GM18505 (cell line): ENCODE measurements around the gene PIGZ.

Experiments used
- ATAC-seq: cut with Tn5 transposase; IDR thresholded peaks from one replicate; pipeline ENCODE4 v1.9.1; 2021; ENCODE audit not compliant: unreplicated experiment
- POLR2A ChIP-seq: IDR thresholded peaks from 4 replicates; pipeline ENCODE4 v1.6.1; 2011; ENCODE audit warnings: borderline replicate concordance; ENCODE audit not compliant: insufficient read depth, insufficient read length; ENCODE audit errors: extremely low read depth

The PIGZ gene

GRCh38 chr3:196941729-196942225 is 26.9 kb downstream of the PIGZ start:
- ATAC-seq: peak; percentile 16
- TF ChIP-seq POLR2A: no peak

DNA sequence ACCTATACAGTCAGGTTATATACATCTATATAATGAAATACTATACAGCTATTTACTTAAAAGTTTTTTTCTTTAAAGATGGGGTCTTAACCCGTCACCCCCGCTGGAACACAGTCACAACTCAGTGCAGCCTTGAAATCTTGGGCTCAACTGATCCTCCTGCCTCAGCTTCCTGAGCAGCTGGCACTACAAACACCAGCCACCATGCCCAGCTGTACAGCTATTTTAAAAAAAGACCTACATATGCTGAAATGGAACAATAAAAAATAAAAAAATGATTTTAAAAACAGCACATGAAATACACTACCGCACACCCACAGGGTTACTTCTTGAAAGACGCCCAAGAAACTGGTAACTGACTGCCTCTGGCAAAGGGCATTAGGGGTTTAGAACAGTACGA is 30.1 kb downstream of the PIGZ start:
- ATAC-seq: no peak
- no peak for TF ChIP-seq POLR2A

DNA sequence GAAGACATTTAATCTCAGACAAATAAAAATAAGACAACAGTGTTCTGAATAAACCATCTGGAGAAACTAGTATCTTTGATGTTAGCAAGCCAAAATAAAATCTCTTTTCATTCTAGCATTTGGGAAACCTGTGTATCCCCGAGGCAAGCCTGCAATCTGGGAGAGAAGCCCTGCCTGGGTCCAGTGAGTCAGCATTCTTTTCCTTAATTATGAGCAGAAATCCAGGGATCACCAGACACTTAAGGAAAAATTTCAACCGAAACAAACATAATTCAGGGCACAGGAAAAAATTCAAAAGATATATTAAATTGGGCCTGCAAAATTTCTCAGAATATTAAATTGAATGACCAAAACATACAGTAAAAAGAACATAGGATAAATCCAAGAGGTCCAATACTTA is 30.5 kb downstream of the PIGZ start:
- no peak for ATAC-seq
- TF ChIP-seq POLR2A: no peak

- no peak for TF ChIP-seq POLR2A
- no peak for ATAC-seq
Measured at GRCh38 chr3:196936288-196936687, 32.3 kb downstream of the PIGZ start.

DNA sequence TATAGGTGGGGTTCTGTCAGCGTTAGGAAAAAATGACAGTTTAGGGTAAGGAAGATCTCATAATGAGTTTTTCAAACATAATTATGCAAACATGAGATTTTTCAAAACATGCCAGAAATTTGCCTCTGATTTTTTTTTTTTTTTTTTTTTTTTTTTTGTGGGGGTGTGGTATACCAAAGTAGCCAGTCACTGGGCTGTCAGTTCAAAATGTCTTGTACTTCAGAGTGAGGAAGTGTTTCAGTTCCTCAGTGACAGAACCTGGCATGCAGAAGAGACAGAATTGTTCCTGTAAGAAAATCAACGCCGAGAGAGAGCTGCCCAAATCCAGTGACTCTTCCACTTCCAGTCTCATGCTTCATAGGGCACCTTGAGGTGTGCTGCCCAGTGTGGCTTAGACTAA is 36.0 kb downstream of the PIGZ start:
- ATAC-seq: no peak
- no peak for TF ChIP-seq POLR2A

- ATAC-seq: no peak
- TF ChIP-seq POLR2A: no peak
Measured at GRCh38 chr3:196931828-196932587, 36.6 kb downstream of the PIGZ start.

GRCh38 chr3:196931157-196931556 is 37.5 kb downstream of the PIGZ start:
- ATAC-seq: no peak
- TF ChIP-seq POLR2A: no peak

DNA sequence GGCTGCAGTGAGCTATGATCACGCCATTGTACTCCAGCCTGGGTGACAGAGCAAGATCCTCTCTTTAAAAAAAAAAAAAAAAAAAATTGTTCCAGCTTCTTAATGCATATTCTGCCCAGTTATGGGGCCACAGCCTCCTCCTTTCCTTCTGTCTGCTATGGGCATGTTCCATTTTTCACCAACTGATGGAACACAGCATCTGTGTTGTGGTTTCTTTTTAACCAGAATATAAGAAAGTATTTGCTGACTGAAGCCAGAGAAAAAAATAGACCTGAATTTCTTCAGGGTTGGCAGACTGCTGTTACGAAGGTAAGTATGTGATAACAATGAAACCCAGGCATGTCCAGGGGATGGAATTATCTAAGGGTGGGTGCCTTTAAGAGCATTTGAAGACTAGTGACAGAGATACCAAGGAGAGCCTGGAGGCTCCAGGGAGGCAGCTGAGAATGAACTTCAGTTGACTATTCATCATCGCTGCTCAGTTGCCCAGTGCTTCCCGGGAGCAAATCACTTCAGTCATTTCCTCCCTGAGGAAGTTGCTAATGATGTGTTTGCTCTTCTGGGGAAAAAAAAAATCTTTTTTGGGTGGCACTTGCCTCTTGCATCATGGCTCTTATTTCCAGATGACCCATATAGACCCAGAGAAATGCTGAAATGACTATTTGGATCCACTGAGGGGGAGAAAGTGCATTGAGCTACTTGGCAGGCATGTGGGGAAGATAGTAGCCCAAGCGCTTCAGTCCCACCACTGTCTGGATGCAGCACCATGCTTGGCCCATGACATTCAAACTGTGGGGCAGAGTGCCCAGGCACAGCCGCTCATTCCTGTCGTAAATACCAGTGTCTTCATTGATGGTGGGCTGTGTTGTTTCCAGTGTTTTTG is 40.8 kb downstream of the PIGZ start:
- ATAC-seq: no peak
- TF ChIP-seq POLR2A: no peak

GRCh38 chr3:196920733-196921132 is 47.9 kb downstream of the PIGZ start:
- no peak for TF ChIP-seq POLR2A
- ATAC-seq: no peak

GRCh38 chr3:196918968-196919367 is 49.7 kb downstream of the PIGZ start:
- no peak for TF ChIP-seq POLR2A

DNA sequence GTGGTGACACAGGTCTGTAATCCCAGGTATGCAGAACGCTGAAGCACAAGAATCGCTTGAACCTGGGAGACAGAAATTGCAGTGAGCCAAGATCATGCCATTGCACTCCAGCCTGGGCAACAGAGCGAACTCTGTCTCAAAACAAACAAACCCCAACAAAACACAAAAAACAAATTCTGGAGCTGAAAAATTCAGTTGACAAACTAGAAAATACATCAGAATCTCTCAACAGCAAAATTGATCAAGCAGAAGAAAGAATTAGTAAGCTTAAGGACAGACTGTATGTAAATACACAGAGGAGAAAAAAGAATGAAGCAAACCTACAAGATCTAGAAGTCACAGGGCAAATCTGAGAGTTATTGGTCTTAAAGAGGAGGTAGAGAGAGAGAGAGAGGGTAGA is 51.6 kb downstream of the PIGZ start:
- TF ChIP-seq POLR2A: no peak
- no peak for ATAC-seq

More at GRCh38 chr3:196918968-196919367, 49.7 kb downstream of the PIGZ start:
- no peak for ATAC-seq

GRCh38 chr3:196916221-196916620 is 52.4 kb downstream of the PIGZ start:
- TF ChIP-seq POLR2A: no peak
- no peak for ATAC-seq

GRCh38 chr3:196915375-196915774 is 53.3 kb downstream of the PIGZ start:
- no peak for TF ChIP-seq POLR2A
- no peak for ATAC-seq

DNA sequence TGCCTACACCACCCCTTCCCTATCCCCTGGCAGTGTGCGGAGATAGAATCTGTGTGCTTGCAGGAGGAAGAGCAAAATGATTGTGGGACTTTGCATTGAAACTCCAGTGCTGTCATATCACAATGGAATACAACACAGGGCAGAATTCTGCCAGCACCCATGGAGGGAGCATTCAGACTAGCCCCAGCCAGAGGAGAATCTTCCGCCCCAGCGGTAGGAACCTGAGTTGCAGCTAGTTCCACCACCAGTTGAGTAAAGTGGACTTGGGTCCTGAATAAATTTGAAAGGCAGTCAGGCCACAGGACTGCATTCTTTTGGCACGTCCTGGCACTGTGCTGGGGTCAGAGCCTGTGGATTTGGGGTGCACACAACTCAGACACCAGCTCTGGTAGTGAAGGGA is 53.8 kb downstream of the PIGZ start:
- no peak for ATAC-seq
- no peak for TF ChIP-seq POLR2A
